ENCODE data around the gene DKK3.

DKK3 gene

DNA sequence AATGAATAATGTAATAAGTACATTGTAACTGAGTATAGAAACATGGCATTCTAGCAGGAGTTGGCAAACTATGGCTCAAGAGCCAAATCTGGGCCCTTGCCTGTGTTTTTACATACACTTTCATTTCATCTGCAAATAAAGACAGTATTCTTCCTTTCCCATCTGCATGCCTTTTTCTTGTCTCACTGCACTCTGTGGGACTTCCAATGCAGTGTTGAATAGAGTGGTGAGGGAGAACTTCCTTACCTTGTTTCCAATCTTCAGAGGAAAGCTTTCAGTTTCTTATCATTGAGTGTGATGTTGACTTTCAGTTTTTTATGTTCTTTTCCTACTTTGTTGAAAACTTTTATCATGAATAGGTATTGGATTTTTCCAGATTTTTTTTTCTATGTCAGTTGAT, 84.6 kb downstream of the DKK3 start:
- H3K4me1 ChIP-seq (ENCODE audit: control insufficient read depth in 2 of 2, insufficient read depth in 1 of 2, low read depth in 1 of 2, low read length in 2 of 2): no peaks in the 10 kb centered on the region
- no peak overlapping the region for H3K23ac ChIP-seq (ENCODE audit: low read depth, low read length, poor library complexity)
- no peak overlapping the region for H2BK12ac ChIP-seq (ENCODE audit: low read length)
- H3K79me1 ChIP-seq (ENCODE audit: low read depth, low read length): no peaks in the 10 kb centered on the region
- H2BK5ac ChIP-seq (ENCODE audit: low read length): no peak overlapping the region
- no peaks in the 10 kb centered on the region for H3K27me3 ChIP-seq (ENCODE audit: control insufficient read depth in 3 of 3, insufficient read depth in 3 of 3, low read depth in 1 of 3, low read length in 3 of 3)
- no peak overlapping the region for H2AK5ac ChIP-seq (ENCODE audit: low read depth, low read length)
- no peak overlapping the region for H3K9ac ChIP-seq (ENCODE audit: low read depth, low read length, poor library complexity)
- no peak overlapping the region for H3K4me2 ChIP-seq (ENCODE audit: insufficient read depth, low read length, poor library complexity, severe bottlenecking)
- peaks cover 0 to 17% of the 10 kb centered on the region in 2 donors for H3K9me3 ChIP-seq (replicated peaks in 1 of 2; ENCODE audit: control insufficient read depth in 2 of 2, insufficient read depth in 1 of 2, low read depth in 1 of 2, low read length in 2 of 2)
- no peak overlapping the region for H2AFZ ChIP-seq (ENCODE audit: low read length)
- H4K91ac ChIP-seq (ENCODE audit: low read depth, low read length, poor library complexity): no peak overlapping the region
- no peak overlapping the region for H4K8ac ChIP-seq (ENCODE audit: low read depth, low read length)
- H3K36me3 ChIP-seq (replicated peaks in 1 of 2; ENCODE audit: control insufficient read depth in 2 of 2, insufficient read depth in 2 of 2, low read length in 2 of 2): peaks cover 2 to 85% of the 10 kb centered on the region in 2 donors
- no peak for DNase-seq (ENCODE audit: low spot score)
- no peak overlapping the region for H2BK120ac ChIP-seq (ENCODE audit: low read depth, low read length)
- H2BK15ac ChIP-seq (ENCODE audit: low read length): no peak overlapping the region
- no peak overlapping the region for H3K27ac ChIP-seq (replicated peaks; ENCODE audit: low read length)
- no peak overlapping the region for H3K14ac ChIP-seq (ENCODE audit: low read length)
- H3K18ac ChIP-seq (ENCODE audit: low read length): no peak overlapping the region
- H3K4ac ChIP-seq (ENCODE audit: low read length): no peak overlapping the region
- no peak overlapping the region for H3K4me3 ChIP-seq (ENCODE audit: low read length in 2 of 2)

DNA sequence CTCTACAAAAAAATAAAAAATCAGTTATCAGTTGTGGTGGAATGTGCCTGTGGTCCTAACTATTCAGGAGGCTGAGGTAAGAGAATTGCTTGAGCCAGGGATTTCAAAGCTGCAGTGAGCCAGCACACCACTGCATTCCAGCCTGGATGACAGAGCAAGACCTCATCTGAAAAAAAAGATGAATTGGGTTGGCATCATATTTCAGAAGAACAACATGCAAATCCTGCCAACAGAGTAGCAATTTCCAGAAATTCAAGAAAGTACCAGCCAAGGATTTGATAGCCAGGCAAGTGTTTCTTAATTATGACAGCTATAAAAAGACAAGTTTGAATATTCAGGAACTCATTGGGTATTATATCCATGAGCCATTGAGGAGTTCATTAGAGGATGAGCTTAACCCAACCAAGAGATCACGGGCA, 91.4 kb downstream of the DKK3 start:
- Histone ChIP-seq H2BK120ac (ENCODE audit: low read depth, low read length) (no peak overlapping the region), H3K79me1 (ENCODE audit: low read depth, low read length) (no peaks in the 10 kb centered on the region), H4K91ac (ENCODE audit: low read depth, low read length, poor library complexity) (no peak overlapping the region), H3K4me1 (ENCODE audit: control insufficient read depth in 2 of 2, insufficient read depth in 1 of 2, low read depth in 1 of 2, low read length in 2 of 2) (peaks cover 0 to 5% of the 10 kb centered on the region in 2 donors), H3K23ac (ENCODE audit: low read depth, low read length, poor library complexity) (no peak overlapping the region), H2BK12ac (ENCODE audit: low read length) (no peak overlapping the region), H3K9me3 (replicated peaks in 1 of 2; ENCODE audit: control insufficient read depth in 2 of 2, insufficient read depth in 1 of 2, low read depth in 1 of 2, low read length in 2 of 2) (no peaks in the 10 kb centered on the region), H3K27ac (replicated peaks; ENCODE audit: low read length) (no peak overlapping the region), H3K14ac (ENCODE audit: low read length) (no peak overlapping the region), H3K9ac (ENCODE audit: low read depth, low read length, poor library complexity) (no peak overlapping the region), H3K18ac (ENCODE audit: low read length) (no peak overlapping the region), H2BK15ac (ENCODE audit: low read length) (no peak overlapping the region), H3K4ac (ENCODE audit: low read length) (no peak overlapping the region), H2AK5ac (ENCODE audit: low read depth, low read length) (no peak overlapping the region), H2BK5ac (ENCODE audit: low read length) (no peak overlapping the region), H4K8ac (ENCODE audit: low read depth, low read length) (no peak overlapping the region), H3K4me3 (ENCODE audit: low read length in 2 of 2) (no peak overlapping the region), H2AFZ (ENCODE audit: low read length) (no peak overlapping the region), H3K4me2 (ENCODE audit: insufficient read depth, low read length, poor library complexity, severe bottlenecking) (no peak overlapping the region), H3K27me3 (ENCODE audit: control insufficient read depth in 3 of 3, insufficient read depth in 3 of 3, low read depth in 1 of 3, low read length in 3 of 3) (no peaks in the 10 kb centered on the region), H3K36me3 (replicated peaks in 1 of 2; ENCODE audit: control insufficient read depth in 2 of 2, insufficient read depth in 2 of 2, low read length in 2 of 2) (peaks cover 2 to 69% of the 10 kb centered on the region in 2 donors)
- DNase-seq (ENCODE audit: low spot score): no peak
- WGBS, 2 donors (ENCODE audit: extremely low coverage in 2 of 2, insufficient read length in 2 of 2, insufficient replicate concordance in 1 of 2): no CpG with 5 or more reads among the region's 1 CpG

DNA sequence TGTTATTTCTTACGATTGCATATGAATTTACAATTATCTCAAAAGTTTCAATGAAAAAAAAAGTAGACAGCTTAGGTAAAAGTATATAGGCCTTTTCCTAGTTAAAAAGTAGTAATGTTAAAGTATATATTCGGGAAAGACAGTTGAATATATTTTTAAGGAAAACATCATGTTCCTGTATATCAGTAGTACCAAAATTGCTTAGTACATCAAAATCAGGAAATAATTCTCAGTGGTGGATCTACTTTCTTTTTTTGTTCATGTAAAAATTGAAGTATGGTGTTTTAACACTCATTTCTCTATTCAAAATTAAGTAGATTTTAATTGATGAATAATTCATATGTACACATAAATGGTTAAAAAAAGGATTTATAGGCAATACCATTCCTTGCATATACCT, 92.8 kb downstream of the DKK3 start:
- Histone ChIP-seq H2BK15ac (ENCODE audit: low read length) (no peak overlapping the region), H3K18ac (ENCODE audit: low read length) (no peak overlapping the region), H3K36me3 (replicated peaks in 1 of 2; ENCODE audit: control insufficient read depth in 2 of 2, insufficient read depth in 2 of 2, low read length in 2 of 2) (peaks cover 2 to 69% of the 10 kb centered on the region in 2 donors), H2BK120ac (ENCODE audit: low read depth, low read length) (no peak overlapping the region), H4K91ac (ENCODE audit: low read depth, low read length, poor library complexity) (no peak overlapping the region), H3K9me3 (replicated peaks in 1 of 2; ENCODE audit: control insufficient read depth in 2 of 2, insufficient read depth in 1 of 2, low read depth in 1 of 2, low read length in 2 of 2) (no peaks in the 10 kb centered on the region), H4K8ac (ENCODE audit: low read depth, low read length) (no peak overlapping the region), H2BK5ac (ENCODE audit: low read length) (no peak overlapping the region), H3K9ac (ENCODE audit: low read depth, low read length, poor library complexity) (no peak overlapping the region), H3K79me1 (ENCODE audit: low read depth, low read length) (no peaks in the 10 kb centered on the region), H2AK5ac (ENCODE audit: low read depth, low read length) (no peak overlapping the region), H3K4me3 (ENCODE audit: low read length in 2 of 2) (no peak overlapping the region), H3K4me2 (ENCODE audit: insufficient read depth, low read length, poor library complexity, severe bottlenecking) (no peak overlapping the region), H3K27ac (replicated peaks; ENCODE audit: low read length) (no peak overlapping the region), H3K4ac (ENCODE audit: low read length) (no peak overlapping the region), H3K14ac (ENCODE audit: low read length) (no peak overlapping the region), H3K4me1 (ENCODE audit: control insufficient read depth in 2 of 2, insufficient read depth in 1 of 2, low read depth in 1 of 2, low read length in 2 of 2) (peaks cover 0 to 5% of the 10 kb centered on the region in 2 donors), H3K23ac (ENCODE audit: low read depth, low read length, poor library complexity) (no peak overlapping the region), H2AFZ (ENCODE audit: low read length) (no peak overlapping the region), H3K27me3 (ENCODE audit: control insufficient read depth in 3 of 3, insufficient read depth in 3 of 3, low read depth in 1 of 3, low read length in 3 of 3) (no peaks in the 10 kb centered on the region), H2BK12ac (ENCODE audit: low read length) (no peak overlapping the region)
- no CpG with 5 or more reads among the region's 2 CpGs for WGBS, 2 donors (ENCODE audit: extremely low coverage in 2 of 2, insufficient read length in 2 of 2, insufficient replicate concordance in 1 of 2)
- DNase-seq (ENCODE audit: low spot score): no peak

DNA sequence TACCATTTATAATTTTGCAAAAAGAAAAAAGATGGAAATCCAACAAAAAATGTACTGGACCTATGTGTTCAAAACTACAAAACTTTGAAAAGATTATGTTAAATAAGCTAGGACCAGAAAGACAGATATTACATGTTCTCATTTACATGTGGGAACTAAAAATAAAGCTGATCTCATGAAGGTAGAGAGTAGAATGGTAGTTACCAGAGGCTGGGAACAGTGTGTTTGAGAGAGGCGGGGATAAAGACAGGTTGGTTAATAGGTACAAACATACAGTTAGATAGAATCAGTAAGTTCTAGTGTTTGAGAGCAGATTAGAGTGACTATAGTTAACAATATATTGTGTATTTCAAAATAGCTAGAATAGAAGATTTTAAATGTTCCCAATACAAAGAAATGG, 95.0 kb downstream of the DKK3 start:
- peaks cover 6 to 77% of the 10 kb centered on the region in 2 donors for H3K36me3 ChIP-seq (replicated peaks in 1 of 2; ENCODE audit: control insufficient read depth in 2 of 2, insufficient read depth in 2 of 2, low read length in 2 of 2)
- H4K91ac ChIP-seq (ENCODE audit: low read depth, low read length, poor library complexity): no peak overlapping the region
- no peak overlapping the region for H3K9ac ChIP-seq (ENCODE audit: low read depth, low read length, poor library complexity)
- H3K4ac ChIP-seq (ENCODE audit: low read length): no peak overlapping the region
- H2BK15ac ChIP-seq (ENCODE audit: low read length): no peak overlapping the region
- H3K4me2 ChIP-seq (ENCODE audit: insufficient read depth, low read length, poor library complexity, severe bottlenecking): no peak overlapping the region
- H3K18ac ChIP-seq (ENCODE audit: low read length): no peak overlapping the region
- H3K4me3 ChIP-seq (ENCODE audit: low read length in 2 of 2): no peak overlapping the region
- H2BK12ac ChIP-seq (ENCODE audit: low read length): no peak overlapping the region
- no CpG with 5 or more reads among the region's 1 CpG for WGBS, 2 donors (ENCODE audit: extremely low coverage in 2 of 2, insufficient read length in 2 of 2, insufficient replicate concordance in 1 of 2)
- no peak overlapping the region for H2AFZ ChIP-seq (ENCODE audit: low read length)
- peaks cover 0 to 5% of the 10 kb centered on the region in 2 donors for H3K4me1 ChIP-seq (ENCODE audit: control insufficient read depth in 2 of 2, insufficient read depth in 1 of 2, low read depth in 1 of 2, low read length in 2 of 2)
- DNase-seq (ENCODE audit: low spot score): no peak
- no peak overlapping the region for H2AK5ac ChIP-seq (ENCODE audit: low read depth, low read length)
- H4K8ac ChIP-seq (ENCODE audit: low read depth, low read length): no peak overlapping the region
- H3K9me3 ChIP-seq (replicated peaks in 1 of 2; ENCODE audit: control insufficient read depth in 2 of 2, insufficient read depth in 1 of 2, low read depth in 1 of 2, low read length in 2 of 2): no peaks in the 10 kb centered on the region
- H3K23ac ChIP-seq (ENCODE audit: low read depth, low read length, poor library complexity): no peak overlapping the region
- H3K14ac ChIP-seq (ENCODE audit: low read length): no peak overlapping the region
- no peaks in the 10 kb centered on the region for H3K27me3 ChIP-seq (ENCODE audit: control insufficient read depth in 3 of 3, insufficient read depth in 3 of 3, low read depth in 1 of 3, low read length in 3 of 3)
- H3K27ac ChIP-seq (replicated peaks; ENCODE audit: low read length): no peak overlapping the region
- H3K79me1 ChIP-seq (ENCODE audit: low read depth, low read length): no peaks in the 10 kb centered on the region
- H2BK120ac ChIP-seq (ENCODE audit: low read depth, low read length): no peak overlapping the region
- H2BK5ac ChIP-seq (ENCODE audit: low read length): no peak overlapping the region
